Activated CD4-positive, alpha-beta memory T cell treated with anti-CD3 and anti-CD28 coated beads for 36 hours (primary cell): Measurements from ENCODE around the gene BTBD8. TPM values are rescaled to one million over a fixed set of nuclear protein-coding genes. Genes with fewer than 3 reads are reported as not detected.
"Not testable (repeated sequence)": the region's sequence is repeated elsewhere in the genome, so short reads cannot be mapped to it uniquely, and the experiment has no call there.

Experiments
- CTCF ChIA-PET: fragments of 350-600 bp; sonication (Branson Sonifier 250); formaldehyde crosslinking; loops from one replicate; lab custom pipeline; 2021; ENCODE audit warnings: antibody characterized with exemption, inconsistent platforms; lab: Charles Lee
- POLR2A ChIA-PET: fragments of 350-600 bp; sonication (Branson Sonifier 250); formaldehyde crosslinking; loops from one replicate; lab custom pipeline; 2021; ENCODE audit warnings: antibody characterized with exemption; lab: Charles Lee
- DNase-seq: peaks from one replicate; pipeline ENCODE4 v3.0.0-alpha.2; 2020
- H3K27ac Mint-ChIP-seq: one replicate; pipeline ENCODE4 v1.8.0; 2021; ENCODE audit warnings: mixed read lengths
- H3K27me3 Mint-ChIP-seq: one replicate; pipeline ENCODE4 v1.8.0; 2021; ENCODE audit warnings: mixed read lengths
- H3K36me3 Mint-ChIP-seq: one replicate; pipeline ENCODE4 v1.8.0; 2021; ENCODE audit warnings: mixed read lengths
- H3K4me1 Mint-ChIP-seq: one replicate; pipeline ENCODE4 v1.8.0; 2021; ENCODE audit warnings: low read depth, mixed read lengths
- H3K4me3 Mint-ChIP-seq: one replicate; pipeline ENCODE4 v1.8.0; 2021; ENCODE audit warnings: mild to moderate bottlenecking, mixed read lengths
- H3K9me3 Mint-ChIP-seq: one replicate; pipeline ENCODE4 v1.8.0; 2021; ENCODE audit warnings: mixed read lengths
- intact Hi-C: fragments of 100-400 bp; cut with micrococcal nuclease; formaldehyde crosslinking; loops from one replicate; pipeline ENCODE4 v1.15.1; 2023
- total RNA-seq, 2 experiments: library from RNA; stranded (reverse); gene quantifications; one replicate each; pipeline ENCODE4 v1.2.3, GENCODE V29; 2021

BTBD8 gene
- total RNA-seq, 2 experiments from 2014 or later = 2.9 TPM

DNA sequence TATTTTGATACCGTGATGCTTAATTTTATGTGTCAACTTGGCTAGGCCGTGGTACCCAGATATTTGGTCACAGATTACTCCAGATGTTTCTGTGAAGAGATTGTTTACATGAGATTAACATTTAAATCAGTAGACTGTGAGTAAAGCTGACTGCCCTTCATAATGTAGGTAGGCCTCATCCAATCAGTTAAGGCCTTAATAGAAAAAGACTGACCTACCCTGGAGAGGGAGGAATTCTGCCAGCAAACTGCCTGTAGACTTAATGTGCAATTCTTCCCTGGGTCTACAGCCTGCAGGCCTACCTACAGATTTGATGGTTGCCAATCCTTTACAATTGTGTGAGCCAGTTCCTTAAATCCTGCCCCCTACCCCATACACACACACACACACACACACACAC lies 9.3 kb upstream of the BTBD8 start:
- no peak for DNase-seq
- intact Hi-C loops = no loop called here
- Mint-ChIP-seq H3K9me3 (no peaks in the 10 kb centered on the region), H3K27me3 (no peaks in the 10 kb centered on the region), H3K4me1 (no peaks in the 10 kb centered on the region), H3K36me3 (no peaks in the 10 kb centered on the region), H3K27ac (no peak overlapping the region), H3K4me3 (no peak overlapping the region)
- ChIA-PET CTCF (no interaction called here), POLR2A (no interaction called here)

DNA sequence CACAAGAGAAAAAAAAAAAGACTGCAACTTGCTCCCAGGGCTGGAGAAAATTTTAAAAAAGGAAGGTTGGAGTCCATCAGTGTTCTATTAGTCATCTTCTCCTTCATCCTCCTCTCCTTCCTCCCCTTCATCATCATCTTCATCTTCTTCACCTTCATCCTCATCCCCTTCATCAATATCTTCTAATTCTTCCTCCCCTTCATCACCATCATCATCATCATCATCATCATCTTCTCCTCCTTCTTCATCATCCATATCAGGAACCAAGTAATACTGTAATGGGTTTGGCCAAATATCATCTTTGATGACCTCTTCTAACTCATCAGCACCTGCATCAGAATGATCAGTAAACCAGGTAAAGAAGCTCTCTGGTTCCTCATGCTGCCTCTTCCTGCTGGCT lies 5.7 kb upstream of the BTBD8 start:
- H3K9me3 Mint-ChIP-seq, H3K27me3 Mint-ChIP-seq, POLR2A ChIA-PET, intact Hi-C loops, H3K4me1 Mint-ChIP-seq, H3K27ac Mint-ChIP-seq, DNase-seq, CTCF ChIA-PET, H3K36me3 Mint-ChIP-seq, H3K4me3 Mint-ChIP-seq: not testable (repeated sequence)

DNA sequence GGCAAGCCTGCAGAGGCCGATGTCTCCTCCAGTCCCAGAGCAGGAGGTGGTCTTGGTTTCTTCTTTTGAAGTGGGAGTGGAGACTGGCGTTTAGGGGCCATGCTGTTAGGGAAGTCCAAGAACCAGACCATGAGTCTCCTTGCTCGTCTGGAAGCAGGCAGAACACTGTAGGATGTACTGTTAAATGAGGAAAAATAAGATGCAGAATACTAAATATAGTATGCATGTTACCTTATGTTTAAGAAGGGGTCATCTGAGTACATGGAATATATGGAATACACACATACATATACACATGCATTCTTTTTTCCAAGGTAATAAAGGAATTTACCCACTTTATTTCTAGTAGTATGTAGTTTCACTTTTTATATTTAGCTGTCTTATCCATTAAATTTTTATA lies 4.8 kb upstream of the BTBD8 start, which contains the start of gene SETSIP:
Gene SETSIP (minus strand): TSS at position 101 of the 400 bp plus-strand sequence. CDS start 0 bp downstream, at position 101.
- Mint-ChIP-seq H3K27me3 (no peaks in the 10 kb centered on the region), H3K27ac (no peak within 1 kb of the TSS), H3K36me3 (no peaks in the 10 kb centered on the region), H3K9me3 (no peaks in the 10 kb centered on the region), H3K4me3 (no peak within 1 kb of the TSS), H3K4me1 (peaks cover 5% of the 10 kb centered on the region)
- CTCF ChIA-PET = no interaction called here
- POLR2A ChIA-PET = no interaction called here
- DNase-seq = no peak
- intact Hi-C loops = no loop called here

DNA sequence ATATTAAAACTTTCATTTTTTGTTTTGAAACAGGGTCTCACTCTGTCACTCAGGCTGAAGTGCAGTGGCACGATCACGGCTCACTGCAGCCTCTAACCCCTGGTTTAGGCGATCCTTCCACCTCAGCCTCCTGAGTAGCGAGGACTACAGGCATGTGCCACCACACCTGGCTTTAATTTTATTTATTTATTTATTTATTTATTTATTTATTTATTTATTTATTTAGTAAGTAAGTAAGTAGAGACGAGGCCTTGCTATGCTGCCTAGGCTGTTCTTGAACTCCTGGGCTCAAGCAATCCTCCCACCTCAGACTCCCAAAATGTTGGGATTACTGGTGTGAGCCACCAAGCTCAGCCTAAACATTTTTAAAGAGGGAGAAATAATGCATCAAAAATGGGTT lies 3.8 kb upstream of the BTBD8 start:
- intact Hi-C loops = no loop called here

DNA sequence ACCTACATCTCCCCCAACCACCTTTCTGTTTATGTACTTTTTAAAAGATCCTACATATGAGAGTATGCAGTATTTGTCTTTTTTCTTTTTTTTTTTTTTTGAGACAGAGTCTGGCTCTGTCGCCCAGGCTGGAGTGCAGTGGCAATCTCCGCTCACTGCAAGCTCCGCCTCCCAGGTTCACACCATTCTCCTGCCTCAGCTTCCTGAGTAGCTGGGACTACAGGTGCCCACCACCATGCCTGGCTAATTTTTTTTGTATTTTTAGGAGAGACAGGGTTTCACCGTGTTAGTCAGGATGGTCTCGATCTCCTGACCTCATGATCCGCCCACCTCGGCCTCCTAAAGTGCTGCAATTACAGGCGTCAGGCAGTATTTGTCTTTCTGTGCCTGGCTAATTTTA lies 2.1 kb upstream of the BTBD8 start:
- CTCF ChIA-PET, intact Hi-C loops, POLR2A ChIA-PET, H3K9me3 Mint-ChIP-seq, H3K27me3 Mint-ChIP-seq, H3K4me1 Mint-ChIP-seq, H3K4me3 Mint-ChIP-seq, H3K36me3 Mint-ChIP-seq, H3K27ac Mint-ChIP-seq, DNase-seq: not testable (repeated sequence)

More for the DNA sequence above, 3.8 kb upstream of the BTBD8 start:
- Mint-ChIP-seq H3K36me3 (no peaks in the 10 kb centered on the region), H3K27ac (no peak overlapping the region), H3K4me3 (no peak overlapping the region), H3K4me1 (peaks cover 5% of the 10 kb centered on the region), H3K27me3 (no peaks in the 10 kb centered on the region), H3K9me3 (no peaks in the 10 kb centered on the region)
- DNase-seq = no peak
- ChIA-PET POLR2A (no interaction called here), CTCF (no interaction called here)

DNA sequence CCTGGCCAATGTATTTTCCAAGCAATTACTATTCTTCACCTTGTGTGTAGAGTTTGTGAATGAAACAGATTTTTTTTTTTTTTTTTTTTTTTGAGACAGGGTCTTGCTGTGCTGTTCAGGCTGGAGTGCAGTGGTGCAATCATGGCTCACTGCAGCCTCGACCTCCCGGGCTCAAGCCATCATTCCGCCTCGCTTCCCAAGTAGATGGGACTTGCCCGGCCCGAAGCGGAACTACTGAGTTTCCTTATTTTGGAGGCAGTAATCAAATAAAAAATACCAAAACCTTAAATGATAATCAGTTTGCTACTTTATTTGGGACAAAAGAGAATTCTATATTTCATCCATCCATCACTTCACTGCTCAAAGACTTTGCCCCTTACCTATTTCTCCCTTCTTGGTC lies 704 bp upstream of the BTBD8 start:
- H3K9me3 Mint-ChIP-seq = no peaks in the 10 kb centered on the region
- no peak for DNase-seq
- H3K36me3 Mint-ChIP-seq = no peaks in the 10 kb centered on the region
- intact Hi-C loops = no loop called here
- POLR2A ChIA-PET = no interaction called here
- H3K27me3 Mint-ChIP-seq = no peaks in the 10 kb centered on the region
- CTCF ChIA-PET = no interaction called here
- peak overlapping the region; percentile 96 for H3K4me3 Mint-ChIP-seq
- H3K4me1 Mint-ChIP-seq = peaks cover 5% of the 10 kb centered on the region
- no peak overlapping the region for H3K27ac Mint-ChIP-seq

DNA sequence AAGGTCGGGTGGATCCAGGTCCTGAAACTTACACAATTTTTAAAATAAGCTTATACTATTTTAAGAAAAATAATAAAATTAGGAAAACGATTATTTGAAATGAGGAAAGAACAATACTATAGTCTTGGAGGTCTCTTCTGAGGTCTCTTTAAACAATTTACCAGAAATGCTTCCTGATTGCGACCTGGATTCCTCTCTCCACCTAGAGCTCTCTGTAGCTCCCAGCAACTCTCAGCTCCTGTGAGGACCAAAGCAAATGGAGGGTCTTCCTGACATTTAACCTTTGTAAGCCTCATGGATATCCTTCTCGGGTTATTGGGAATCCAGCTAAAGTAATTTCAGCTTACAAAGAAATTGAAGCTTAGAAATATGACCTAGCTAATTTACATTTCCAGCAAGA lies 886 bp downstream of the BTBD8 start:
- Mint-ChIP-seq H3K36me3 (peaks cover 4% of the 10 kb centered on the region), H3K27me3 (no peaks in the 10 kb centered on the region), H3K4me1 (peaks cover 5% of the 10 kb centered on the region), H3K27ac (no peak overlapping the region), H3K9me3 (peaks cover 13% of the 10 kb centered on the region), H3K4me3 (peak overlapping the region; percentile 96)
- intact Hi-C loops = loop anchor here (2.0 to 10.0 kb wide), 3 partner anchors 218 to 456 kb away; partner anchors contain the start of genes GLMN and RPAP2
- no peak for DNase-seq
- ChIA-PET CTCF (interaction anchor here (0.8 to 2.0 kb wide), 4 partner anchors 83 to 778 kb away, joined by 3 to 6 read pairs (median 4); no protein-coding TSS in a partner anchor), POLR2A (interaction anchor here (0.6 kb wide), 1 partner anchor 11 kb away, joined by 5 read pairs; no protein-coding TSS in a partner anchor)

DNA sequence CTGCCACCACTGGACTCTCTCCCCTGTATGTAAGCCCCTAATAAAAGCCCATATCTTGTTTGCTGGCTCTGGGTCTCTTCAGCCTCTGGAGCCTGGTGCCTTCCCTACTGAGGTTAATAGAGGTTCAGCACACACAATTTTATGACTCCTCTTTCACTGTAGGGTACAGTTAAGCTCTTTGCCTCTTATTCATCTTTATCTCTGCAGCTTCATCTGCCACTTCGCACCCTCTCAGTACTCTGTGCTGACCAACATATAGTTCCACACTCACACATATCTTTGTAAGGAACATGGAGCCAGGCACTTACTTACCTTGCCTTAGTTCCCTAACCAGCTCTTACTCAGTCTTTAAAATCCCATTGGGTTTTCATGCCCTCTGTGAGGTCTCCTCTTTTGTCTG lies 4.5 kb downstream of the BTBD8 start:
- H3K9me3 Mint-ChIP-seq = peaks cover 17% of the 10 kb centered on the region
- no peaks in the 10 kb centered on the region for H3K27me3 Mint-ChIP-seq
- no peak for DNase-seq
- H3K36me3 Mint-ChIP-seq = peaks cover 9% of the 10 kb centered on the region
- H3K4me1 Mint-ChIP-seq = peaks cover 5% of the 10 kb centered on the region
- intact Hi-C loops = loop anchor here (10.0 kb wide), 1 partner anchor 390 kb away; no protein-coding TSS in a partner anchor
- ChIA-PET POLR2A (no interaction called here), CTCF (no interaction called here)
- H3K27ac Mint-ChIP-seq = no peak overlapping the region
- H3K4me3 Mint-ChIP-seq = no peak overlapping the region

DNA sequence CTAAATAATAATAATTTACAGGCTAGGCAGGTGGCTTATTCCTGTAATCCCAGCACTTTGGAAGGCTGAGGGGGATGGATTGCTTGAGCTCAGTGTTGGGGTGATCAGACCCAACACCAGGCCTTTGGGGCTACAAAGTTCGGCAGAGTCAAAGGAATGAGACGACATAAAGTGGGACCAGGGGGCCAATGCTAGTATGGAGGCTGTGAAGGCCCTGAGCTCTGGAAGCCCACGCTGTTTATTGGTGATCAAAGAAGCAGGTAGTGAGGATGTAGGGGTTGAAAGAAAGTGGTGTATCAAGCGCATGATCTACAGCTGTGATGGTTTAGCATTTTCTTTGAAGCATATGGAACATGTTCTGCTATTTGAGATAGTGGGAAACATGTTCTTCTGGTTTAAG lies 5.6 kb downstream of the BTBD8 start:
- no peaks in the 10 kb centered on the region for H3K27me3 Mint-ChIP-seq
- CTCF ChIA-PET = interaction anchor here (0.7 kb wide), 1 partner anchor 81 kb away, joined by 3 read pairs; no protein-coding TSS in a partner anchor
- peaks cover 9% of the 10 kb centered on the region for H3K36me3 Mint-ChIP-seq
- H3K27ac Mint-ChIP-seq = no peak overlapping the region
- POLR2A ChIA-PET = no interaction called here
- no peaks in the 10 kb centered on the region for H3K4me1 Mint-ChIP-seq
- peaks cover 17% of the 10 kb centered on the region for H3K9me3 Mint-ChIP-seq
- no peak overlapping the region for H3K4me3 Mint-ChIP-seq
- intact Hi-C loops = loop anchor here (10.0 kb wide), 1 partner anchor 389 kb away; no protein-coding TSS in a partner anchor
- no peak for DNase-seq

DNA sequence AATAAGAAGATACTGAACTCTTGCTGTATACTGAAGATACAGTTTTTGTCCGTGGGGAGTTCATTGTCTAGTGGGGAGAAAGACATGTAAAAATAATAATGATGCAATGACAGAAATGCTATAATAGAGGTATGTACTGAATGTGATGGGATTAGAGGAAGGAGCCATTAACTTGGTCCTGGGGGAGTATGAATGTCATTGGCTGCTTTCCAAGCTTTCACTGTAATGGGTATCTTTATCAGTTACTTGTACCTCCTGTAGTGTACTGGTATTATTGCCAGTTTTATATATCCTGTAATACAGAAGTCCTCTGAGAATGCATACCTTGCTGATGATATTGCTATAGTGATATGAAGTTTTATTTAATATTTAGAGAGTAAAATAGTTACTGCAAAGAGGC lies 7.4 kb downstream of the BTBD8 start:
- intact Hi-C loops = loop anchor here (10.0 kb wide), 1 partner anchor 387 kb away; no protein-coding TSS in a partner anchor

DNA sequence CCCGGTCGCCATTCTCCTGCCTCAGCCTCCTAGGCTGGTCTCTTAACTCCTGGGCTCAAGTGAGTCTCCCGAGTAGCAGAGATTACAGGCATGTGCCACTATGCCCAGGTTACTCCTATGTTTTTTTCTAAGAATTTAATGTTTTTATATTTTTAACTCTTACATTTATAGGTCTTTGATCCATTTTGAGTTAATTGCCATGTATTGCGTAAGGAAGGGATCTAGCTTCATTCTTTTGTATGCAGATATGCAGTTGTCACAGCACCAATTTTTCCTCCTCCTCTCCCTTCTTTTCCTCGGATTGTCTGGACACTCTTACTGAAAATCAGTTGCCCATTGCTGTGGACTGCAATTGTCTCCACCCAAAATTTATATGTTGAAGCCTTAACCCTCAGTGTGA lies 11.5 kb downstream of the BTBD8 start:
- POLR2A ChIA-PET = no interaction called here
- CTCF ChIA-PET = no interaction called here
- H3K9me3 Mint-ChIP-seq = no peaks in the 10 kb centered on the region
- H3K36me3 Mint-ChIP-seq = peaks cover 3% of the 10 kb centered on the region
- H3K4me3 Mint-ChIP-seq = no peak overlapping the region
- H3K27ac Mint-ChIP-seq = no peak overlapping the region
- no peaks in the 10 kb centered on the region for H3K27me3 Mint-ChIP-seq
- H3K4me1 Mint-ChIP-seq = no peaks in the 10 kb centered on the region
- DNase-seq = no peak
- intact Hi-C loops = no loop called here

More for the DNA sequence above, 7.4 kb downstream of the BTBD8 start:
- peaks cover 9% of the 10 kb centered on the region for H3K36me3 Mint-ChIP-seq
- ChIA-PET POLR2A (no interaction called here), CTCF (no interaction called here)
- no peak overlapping the region for H3K4me3 Mint-ChIP-seq
- peaks cover 17% of the 10 kb centered on the region for H3K9me3 Mint-ChIP-seq
- no peak overlapping the region for H3K27ac Mint-ChIP-seq
- no peaks in the 10 kb centered on the region for H3K27me3 Mint-ChIP-seq
- H3K4me1 Mint-ChIP-seq = no peaks in the 10 kb centered on the region
- DNase-seq = no peak

DNA sequence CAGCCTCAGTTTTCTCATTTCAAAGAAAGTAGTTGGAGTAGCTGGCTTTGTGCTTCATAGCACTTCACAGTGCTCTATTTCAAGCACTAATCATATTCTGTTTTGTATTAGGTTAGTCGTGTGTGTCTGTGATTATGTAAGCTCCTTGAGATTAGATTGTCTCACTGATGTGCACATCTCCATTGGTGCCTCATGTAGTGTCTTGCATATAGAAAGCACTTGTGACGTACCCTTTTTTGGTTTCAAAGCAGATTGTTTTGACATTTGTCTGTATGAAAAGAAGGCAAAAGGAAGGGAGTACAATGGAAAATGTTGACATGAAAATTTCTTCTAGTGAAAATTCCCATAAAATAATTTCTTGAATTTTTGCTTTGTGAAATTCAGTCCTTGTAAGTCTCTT lies 13.9 kb downstream of the BTBD8 start:
- no peak overlapping the region for H3K27ac Mint-ChIP-seq
- CTCF ChIA-PET = no interaction called here
- H3K27me3 Mint-ChIP-seq = no peaks in the 10 kb centered on the region
- H3K9me3 Mint-ChIP-seq = no peaks in the 10 kb centered on the region
- peaks cover 3% of the 10 kb centered on the region for H3K36me3 Mint-ChIP-seq
- no peak overlapping the region for H3K4me3 Mint-ChIP-seq
- POLR2A ChIA-PET = no interaction called here
- H3K4me1 Mint-ChIP-seq = no peaks in the 10 kb centered on the region
- intact Hi-C loops = no loop called here
- DNase-seq = no peak

DNA sequence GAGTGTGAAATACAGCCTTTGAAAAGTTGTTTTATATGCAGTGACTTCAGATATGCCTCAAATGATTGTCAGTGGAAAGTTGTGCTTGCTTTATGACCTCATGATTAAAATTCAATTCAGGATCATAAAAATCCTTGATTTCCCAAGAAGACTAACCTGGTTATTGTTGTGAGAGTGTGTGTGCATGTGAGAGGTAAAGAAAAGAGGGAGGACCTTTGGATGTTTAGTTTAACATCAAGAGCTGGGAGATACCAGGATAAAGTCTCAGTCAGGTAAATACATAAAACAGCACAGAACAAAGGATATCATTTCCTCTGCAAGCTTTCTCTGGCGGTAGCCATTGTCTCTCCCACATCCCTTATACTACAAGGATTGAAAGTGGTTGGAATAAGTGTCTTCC lies 14.4 kb downstream of the BTBD8 start:
- ChIA-PET CTCF (no interaction called here), POLR2A (no interaction called here)
- peaks cover 1% of the 10 kb centered on the region for H3K36me3 Mint-ChIP-seq
- H3K4me3 Mint-ChIP-seq = no peak overlapping the region
- no peak overlapping the region for H3K27ac Mint-ChIP-seq
- intact Hi-C loops = no loop called here
- no peaks in the 10 kb centered on the region for H3K27me3 Mint-ChIP-seq
- no peaks in the 10 kb centered on the region for H3K9me3 Mint-ChIP-seq
- H3K4me1 Mint-ChIP-seq = no peaks in the 10 kb centered on the region
- no peak for DNase-seq
